Stimulated activated CD4-positive, alpha-beta T cell treated with anti-CD3 and anti-CD28 coated beads, Interleukin-4, amount 100 ng/mL, for 24 hours (primary cell): ENCODE data around the gene SLC25A26.
"Not testable (repeated sequence)": the region's sequence is repeated elsewhere in the genome, so short reads cannot be mapped to it uniquely, and the experiment has no call there.

Experiments used
- DNase-seq: peaks from one replicate; pipeline ENCODE4 v3.0.0-alpha.2; 2020

The SLC25A26 gene, protein sequence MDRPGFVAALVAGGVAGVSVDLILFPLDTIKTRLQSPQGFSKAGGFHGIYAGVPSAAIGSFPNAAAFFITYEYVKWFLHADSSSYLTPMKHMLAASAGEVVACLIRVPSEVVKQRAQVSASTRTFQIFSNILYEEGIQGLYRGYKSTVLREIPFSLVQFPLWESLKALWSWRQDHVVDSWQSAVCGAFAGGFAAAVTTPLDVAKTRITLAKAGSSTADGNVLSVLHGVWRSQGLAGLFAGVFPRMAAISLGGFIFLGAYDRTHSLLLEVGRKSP

DNA sequence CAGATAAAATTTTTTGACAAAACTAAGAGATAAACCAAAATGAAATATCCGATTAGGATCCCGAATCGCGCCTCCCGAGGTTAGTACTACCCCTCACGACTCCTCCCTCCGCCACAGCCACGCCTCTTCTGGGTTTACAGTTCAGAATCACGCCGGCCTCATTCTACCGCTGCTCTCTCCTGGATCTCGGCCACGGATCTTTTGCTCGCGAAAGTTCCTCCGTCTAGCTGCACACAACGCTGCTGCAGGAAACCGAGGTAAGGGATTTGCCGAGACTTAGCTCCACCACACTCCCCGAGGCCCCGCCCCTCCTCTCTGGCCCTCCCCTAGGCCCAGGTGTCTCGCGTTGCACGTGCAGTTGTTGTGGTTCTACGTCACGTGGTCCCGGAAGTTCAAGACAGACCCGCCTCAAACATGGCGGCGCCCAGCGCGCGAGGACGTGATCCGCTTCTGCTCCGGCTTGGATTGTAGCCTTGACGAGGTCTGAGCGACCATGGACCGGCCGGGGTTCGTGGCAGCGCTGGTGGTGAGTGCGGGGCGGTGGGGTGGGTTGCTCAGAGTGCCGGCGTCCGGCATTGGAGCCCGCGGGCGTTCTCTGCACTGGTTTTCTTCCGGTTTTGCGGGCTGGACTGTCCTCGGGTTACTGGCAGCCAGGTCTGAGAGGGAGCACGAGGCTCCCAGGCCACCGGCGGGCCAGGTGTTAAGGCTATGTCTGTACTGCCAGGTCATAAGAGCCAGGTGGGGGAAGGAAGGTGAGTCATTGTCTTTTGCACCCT is at the start of gene SLC25A26:
Gene SLC25A26, plus strand, starts transcription at position 400 of the 776 bp plus-strand sequence. Its CDS starts 94 bp downstream, at position 494.
- DNase-seq = peak; percentile 97

DNA sequence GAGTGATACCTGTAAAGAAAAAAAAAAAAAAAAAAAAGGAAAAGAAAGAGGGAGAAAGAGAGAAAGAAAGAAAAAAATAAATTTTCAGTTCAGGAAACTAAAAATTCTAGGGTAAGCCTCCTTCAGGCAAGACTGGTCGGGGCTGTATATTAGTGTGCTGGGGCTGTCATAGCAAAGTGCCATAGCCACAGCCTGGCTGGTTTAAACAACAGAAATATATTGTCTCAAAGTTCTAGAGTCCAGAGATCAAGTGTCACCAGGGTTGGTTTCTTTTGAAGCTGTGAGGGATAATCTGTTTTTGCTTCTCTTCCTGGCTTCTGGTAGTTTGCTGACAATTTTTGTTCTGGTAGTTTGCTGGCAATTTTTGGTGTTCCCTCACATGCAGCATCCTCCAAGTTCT is 48.4 kb upstream of the SLC25A26 start:
- no peak for DNase-seq

DNA sequence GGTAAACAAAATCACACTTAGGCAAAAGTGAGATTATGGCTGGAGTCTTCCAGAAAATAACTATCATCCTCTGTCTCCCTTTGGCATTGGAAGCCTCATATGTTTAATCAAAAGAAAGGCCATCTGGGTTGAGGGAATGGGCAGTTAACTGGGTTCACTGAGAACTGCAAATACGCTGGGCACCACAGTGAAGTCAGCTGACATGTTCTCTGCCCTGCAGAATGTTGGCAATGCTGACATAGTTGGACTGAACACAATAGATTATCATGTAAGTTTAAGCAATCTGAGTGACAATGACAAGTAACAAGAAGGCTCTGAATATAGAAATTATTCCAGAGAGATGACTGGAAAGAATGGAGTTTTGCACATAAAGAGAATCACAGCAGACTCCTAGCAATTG is 43.8 kb upstream of the SLC25A26 start:
- no peak for DNase-seq

DNA sequence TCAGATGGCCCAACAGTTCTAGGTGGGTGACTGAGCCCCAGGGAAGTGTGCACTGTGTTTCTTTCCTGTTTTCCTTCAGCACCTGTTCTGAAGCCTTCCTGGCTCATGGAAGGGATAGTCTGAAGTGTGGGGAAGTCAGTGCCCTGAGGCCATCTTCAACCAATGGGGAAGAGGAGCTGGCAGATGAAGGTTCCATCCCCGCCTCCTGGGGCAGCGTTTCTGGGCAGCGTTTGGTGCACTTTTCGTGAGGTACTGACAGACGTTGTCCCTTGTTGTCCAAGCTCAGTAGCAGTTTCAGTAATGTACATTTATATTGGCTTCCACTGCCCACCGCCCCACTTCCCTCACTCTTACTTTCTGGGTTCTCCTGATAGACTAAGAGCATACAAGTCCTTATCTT is 42.6 kb upstream of the SLC25A26 start:
- no peak for DNase-seq

DNA sequence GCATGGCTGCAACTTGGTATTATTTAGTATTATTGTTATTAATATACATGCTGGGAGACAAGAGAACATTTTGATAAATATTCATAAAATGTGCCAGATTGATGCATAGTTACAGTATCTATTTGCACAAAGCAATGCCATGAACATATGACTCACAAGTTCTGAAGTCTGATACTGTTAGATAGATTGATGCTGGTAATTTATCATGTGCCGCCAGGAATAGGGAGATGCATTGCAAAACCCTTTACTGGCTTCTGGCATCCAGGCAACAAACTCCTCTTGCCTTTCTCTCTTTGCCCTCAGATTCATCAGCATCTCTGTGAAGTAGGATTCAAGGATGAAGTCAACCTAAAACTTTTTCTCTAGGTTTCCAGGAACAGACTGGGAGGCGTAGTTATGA is 41.0 kb upstream of the SLC25A26 start:
- DNase-seq = no peak

DNA sequence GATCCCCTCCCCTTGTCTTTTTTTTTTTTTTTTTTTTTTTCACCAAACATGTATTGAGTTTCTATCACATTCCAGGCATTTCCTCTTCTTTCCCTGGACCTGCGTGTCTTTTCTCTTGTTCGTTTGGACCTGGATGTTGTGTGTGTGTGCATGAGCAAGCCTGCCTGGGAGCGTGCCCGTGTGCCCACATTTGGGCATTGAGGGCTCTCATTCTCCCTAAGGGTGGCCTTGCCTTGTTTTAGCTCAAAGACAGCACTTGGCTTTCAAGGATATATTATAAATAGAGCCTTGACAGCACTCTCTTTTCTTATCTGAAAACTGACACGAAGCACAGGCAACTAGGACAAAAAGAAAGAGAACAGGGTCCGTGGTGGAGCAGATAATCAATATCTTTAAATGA is 39.0 kb upstream of the SLC25A26 start:
- no peak for DNase-seq

DNA sequence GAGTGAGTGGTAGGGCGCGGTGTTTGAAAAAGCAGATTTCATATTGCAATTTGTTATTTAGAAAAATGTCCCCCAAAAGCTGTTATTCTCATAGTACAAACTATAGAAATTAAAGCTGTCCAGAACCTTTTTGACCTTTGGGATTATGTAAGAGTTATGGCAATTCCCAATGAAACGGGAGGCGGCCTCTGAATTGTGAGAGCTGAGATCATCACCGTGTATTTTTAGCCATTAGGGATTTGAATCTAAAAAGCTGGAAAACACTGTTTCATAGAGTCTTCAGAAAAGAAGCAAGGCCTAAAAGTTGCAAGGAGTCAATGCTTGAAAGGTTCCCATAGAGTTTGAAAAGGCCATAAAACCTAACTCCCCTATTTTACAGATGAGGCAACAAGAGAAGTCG is 38.6 kb upstream of the SLC25A26 start:
- no peak for DNase-seq

DNA sequence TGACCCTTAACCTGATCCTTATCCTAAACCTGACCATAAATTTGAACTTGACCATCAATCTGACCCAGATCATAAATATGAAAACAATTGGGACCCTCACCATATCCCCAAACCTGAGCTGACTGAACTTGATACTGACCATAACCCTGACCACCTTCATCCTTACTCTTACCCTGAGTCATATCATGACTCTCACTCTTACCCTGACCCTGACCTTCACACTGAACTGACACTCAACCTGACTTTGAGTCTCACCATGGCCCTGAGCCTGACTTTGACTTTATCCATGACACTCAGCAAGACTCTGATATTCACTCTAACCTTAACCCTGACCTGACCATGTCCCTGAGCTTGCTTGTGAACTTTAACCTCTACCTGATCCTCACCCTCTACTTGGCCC is 34.3 kb upstream of the SLC25A26 start:
- DNase-seq = no peak

DNA sequence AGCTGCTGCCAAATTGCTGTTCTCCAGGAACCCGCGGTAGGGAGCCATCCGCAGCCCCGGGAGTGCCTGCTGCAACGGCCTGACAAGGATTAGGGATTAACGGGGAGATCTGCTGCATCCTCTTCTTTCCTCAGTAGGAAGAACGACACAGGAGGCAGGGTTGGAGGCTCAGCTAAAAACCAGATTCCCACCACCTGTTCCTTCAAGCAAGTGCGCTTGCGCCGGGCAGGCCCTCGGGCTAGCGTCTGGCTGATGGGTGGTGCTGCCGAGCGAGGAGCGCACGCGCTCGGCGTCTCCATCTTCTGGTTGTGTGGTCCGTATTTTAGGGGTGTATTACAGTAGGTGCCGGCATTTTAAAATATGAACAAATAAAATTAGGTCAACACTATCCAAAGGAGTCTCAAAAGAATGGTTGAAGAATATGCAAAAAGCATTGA is 25.4 kb upstream of the SLC25A26 start:
- peak; percentile 8 for DNase-seq

DNA sequence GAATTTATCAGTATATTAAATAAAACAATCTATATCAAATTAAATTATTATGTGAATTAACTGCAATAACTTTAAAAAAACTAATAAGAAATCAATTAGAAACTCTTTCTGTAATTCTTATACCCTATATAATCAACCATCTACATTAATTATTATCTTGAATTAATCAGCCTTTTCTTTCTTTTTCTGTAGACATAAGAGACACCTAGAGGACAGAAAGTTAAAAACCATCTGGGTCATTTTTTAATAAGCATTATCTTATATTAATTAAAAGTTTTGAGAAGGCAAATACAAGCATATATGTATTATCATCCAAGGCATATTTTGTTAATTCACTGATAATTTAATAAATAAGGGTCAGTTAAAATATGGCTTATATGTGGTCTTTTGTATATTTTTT is 24.2 kb upstream of the SLC25A26 start:
- no peak for DNase-seq

DNA sequence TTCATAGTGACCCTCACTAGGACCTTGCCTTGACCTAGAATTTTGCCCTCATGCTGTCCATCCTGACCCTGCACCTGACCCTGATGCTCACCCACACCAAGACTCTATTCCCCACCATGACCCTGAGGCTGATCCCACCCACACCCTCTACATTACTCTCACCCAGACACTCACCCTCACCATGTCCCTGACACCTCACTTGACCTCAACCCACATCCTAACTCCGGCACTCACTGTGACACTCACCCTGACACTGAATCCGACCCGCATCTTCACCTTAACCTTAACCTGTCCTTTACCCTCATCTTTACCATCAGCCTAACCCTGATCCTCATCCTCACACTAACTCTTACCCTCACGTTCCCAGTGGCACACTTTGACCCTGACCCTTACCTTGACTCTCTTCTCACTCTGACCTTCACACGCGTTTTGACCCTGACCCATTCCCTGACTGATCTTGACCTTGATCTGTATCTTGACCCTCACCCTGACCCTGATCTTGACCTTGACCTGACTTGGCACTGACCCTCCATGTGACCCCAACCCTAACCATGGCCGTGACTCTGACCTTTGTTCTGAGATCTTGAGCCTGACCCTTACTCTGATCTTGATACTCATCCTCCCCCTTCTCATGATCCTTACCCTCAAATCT is 22.2 kb upstream of the SLC25A26 start:
- no peak for DNase-seq

DNA sequence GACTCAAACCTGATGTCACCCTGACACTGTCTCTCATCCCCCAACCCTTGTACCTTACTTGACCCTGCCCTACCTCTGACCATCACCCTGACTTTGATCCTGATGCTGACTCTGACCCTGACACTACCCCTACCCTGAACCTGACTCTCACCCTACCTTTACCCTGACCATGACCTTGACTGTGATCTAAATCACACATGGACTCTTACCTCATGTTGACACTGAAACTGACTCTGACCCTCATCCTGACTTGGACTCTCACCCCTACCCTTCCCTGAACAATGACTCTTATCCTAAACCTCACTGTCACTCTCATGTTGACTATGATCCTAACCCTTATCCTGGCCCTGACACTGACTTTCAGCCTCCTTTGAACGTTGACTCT is 21.7 kb upstream of the SLC25A26 start:
- no peak for DNase-seq

DNA sequence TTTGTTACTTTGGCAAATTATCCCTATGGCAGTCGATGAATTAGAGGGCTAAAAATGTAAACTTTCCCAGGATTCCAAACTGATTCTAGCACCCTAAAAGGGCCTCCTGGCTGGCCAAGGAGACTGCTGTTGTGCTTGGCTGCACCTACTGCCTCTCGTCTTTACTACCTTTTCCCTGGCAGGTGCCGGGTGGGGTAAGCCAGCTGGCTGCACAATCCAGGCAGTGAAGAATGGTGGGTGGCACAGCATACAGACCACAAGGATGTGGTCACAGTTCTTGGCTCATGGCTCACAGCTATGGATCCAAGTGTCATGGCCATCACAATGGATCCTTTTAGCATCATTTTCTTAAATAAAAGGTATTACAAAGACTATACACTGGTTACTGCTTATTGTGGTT is 20.7 kb upstream of the SLC25A26 start:
- no peak for DNase-seq

DNA sequence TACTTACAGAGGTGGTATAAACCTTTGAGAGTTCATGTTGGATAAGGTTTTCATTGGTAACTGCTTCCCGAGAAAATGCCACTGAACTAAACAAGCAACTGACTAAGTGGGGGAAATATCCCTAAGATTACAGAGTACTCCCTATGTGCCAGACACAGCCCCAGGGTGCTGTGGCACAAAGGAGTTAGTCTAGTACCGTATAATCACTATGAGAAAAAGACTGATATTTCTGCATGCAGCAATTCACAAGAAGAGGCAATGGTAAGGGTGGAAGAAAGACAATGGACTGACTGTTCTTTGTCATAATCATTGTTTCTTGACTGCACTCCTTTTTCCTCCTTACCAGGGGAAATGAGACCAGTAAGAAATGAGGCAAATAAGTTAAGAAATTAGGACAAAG is 20.0 kb upstream of the SLC25A26 start:
- DNase-seq = no peak

DNA sequence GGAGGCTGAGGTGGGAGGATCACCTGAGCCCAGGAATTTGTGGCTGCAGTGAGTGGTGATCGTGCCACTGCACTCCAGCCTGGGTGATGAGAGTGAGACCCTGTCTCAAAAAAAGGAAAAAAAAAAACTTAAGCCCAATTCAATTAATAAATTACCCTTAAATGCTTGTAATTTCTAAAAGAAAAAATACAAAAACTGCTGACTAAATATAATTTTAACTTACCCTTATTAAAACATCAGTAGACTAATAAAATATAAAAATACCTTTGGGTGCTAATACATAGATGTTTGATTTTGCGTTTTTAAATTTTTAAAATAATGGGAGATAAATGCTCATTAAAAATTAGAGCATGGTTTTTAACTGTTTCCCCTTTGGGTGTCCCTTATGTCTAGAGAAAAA is 17.5 kb upstream of the SLC25A26 start:
- DNase-seq = no peak

DNA sequence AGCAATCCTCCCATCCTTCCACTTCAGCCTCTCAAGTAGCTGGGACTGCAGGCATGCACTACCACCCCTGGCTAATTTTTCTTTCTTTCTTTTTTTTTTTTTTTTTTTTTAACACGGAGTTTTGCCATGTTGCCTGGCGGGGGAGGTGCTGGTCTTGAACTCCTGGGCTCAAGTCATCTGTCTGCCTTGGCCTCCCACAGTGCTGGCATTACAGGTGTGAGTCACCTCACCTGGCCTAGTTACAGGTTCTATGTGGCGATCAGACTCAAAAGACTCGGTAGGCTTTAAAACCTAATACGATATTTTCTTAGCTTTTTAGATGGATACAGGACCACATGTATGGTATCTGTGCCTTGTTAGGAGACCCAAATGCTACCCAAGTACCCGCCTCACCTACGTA is 14.0 kb upstream of the SLC25A26 start:
- no peak for DNase-seq

DNA sequence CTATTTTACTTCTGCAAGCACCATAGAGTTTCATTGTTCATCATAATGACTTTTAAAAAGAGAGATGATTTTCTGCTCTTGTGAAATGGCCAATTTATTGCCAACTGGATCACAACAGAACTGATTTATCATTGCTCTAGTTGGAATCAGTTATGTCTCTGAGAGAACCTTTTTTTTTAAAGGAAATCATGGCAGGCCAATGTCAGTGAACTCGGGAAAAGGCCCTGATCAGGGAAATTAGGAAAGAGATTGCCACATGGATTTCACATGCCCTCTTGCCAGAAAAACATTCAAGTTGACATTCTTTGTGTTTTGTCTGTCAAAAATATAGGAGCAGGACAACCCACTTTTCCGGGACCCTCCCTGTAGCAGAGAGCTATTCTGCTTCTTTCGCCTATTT is 12.6 kb upstream of the SLC25A26 start:
- DNase-seq = no peak

DNA sequence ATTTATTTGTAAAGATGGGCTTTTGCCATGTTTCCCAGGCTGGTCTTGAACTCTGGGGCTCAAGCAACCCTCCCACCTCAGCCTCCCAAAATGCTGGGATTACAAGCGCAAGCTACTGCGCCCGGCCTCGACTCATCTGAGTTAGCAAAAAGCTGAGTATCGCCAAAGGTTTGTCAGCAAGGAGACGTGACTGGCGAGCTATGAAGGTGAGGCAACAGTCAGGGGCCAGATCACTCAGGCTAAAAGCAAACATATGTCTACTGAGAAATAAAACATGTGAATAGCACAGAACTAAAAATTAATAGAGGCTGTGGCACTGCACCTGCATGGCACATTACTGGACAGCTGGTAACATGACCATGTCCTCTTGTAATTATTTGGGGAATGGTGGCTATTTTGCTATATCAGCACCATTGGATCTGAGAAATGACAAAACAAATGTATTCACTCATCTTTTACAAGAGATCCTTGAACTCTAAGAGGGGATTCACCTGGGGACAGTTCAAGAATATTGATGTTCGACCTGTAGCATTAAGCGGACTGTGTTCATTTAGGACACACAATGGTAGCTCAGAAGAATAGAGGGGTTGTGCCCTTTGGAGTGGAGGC is 10.0 kb upstream of the SLC25A26 start:
- no peak for DNase-seq

DNA sequence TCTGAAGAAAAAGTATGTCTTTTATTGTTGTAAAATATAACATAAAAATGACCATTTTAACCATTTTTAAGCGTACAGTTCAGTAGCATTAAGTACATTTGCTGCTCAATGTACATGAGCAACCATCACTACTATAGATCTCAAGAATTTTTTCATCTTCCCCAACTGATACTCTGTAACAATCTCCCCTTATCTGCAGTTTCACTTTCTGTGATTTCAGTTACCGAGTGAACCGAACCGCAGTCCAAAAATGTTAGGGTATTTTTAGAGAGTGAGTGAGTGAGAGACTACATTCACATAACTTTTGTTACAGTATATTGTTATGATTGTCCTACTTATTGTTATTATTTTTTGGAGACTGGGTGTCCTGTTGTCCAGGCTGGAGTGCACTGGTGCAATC is 9.0 kb upstream of the SLC25A26 start:
- DNase-seq = no peak

DNA sequence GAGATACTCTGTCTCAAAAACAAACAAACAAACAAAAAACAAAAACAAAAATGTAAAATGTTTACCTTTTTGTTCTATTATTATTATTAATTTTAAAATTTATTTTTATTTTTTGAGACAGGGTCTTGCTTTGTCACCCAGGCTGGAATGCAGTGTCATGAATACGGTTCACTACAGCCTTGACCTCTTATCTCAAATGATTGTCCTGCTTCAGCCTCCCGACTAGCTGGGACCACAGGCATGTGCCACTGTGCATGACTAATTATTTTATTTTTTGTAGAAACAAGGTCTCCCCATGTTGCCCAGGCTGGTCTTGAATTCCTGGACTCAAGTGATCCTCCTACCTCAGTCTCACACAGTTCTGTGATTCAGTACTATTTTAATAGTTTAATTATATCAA is 5.7 kb upstream of the SLC25A26 start:
- no peak for DNase-seq

DNA sequence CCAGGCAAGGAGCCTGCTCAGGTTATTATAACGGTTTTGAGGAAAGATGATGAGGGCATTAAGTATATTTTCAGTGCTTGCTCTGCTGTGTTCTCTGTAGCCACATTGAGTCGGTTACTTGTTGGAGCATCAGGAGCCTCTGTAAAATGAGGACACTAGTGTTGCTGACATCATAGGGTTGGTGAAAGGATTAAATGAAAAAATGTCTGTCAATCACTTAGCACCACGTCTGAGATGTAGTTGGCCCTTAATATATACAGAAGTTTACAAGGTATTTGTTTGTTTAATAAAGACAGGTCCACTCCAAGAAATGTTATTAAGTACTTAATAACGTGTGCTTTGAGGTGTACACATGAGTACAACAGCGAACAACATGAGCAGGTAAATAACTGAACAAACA is 735 bp upstream of the SLC25A26 start:
- DNase-seq = no peak

DNA sequence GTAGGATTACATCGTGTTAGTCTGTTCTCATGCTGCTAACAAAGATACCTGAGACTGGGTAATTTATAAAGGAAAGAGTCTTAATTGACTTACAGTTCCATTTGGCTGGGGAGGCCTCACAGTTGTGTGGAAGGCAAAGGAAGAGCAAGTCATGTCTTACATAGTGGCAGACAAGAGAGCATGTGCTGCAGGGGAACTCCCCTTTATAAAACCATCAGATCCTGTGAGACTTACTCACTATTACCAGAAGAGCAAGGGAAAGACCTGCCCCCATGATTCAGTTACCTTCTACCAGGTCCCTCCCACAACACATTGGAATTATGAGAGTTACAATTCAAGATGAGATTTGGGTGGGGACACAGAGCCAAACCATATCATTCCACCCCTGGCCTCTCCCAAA is 3.4 kb downstream of the SLC25A26 start:
- DNase-seq = peak; percentile 34

DNA sequence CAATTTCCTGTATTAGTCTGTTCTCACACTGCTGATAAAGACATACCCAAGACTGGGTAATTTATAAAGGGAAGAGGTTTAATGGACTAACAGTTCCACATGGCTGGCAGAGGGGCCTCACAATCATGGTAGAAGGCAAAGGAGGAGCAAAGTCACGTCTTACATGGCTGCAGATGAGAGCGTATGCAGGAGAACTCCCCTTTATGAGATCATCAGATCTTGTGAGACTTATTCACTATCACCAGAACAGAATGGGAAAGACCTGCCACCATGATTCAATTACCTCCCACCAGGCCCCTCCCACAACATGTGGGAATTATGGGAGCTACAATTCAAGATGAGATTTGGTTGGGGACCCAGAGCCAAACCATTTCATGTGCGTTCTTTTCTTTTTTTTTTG is 5.3 kb downstream of the SLC25A26 start:
- not testable (repeated sequence) for DNase-seq

DNA sequence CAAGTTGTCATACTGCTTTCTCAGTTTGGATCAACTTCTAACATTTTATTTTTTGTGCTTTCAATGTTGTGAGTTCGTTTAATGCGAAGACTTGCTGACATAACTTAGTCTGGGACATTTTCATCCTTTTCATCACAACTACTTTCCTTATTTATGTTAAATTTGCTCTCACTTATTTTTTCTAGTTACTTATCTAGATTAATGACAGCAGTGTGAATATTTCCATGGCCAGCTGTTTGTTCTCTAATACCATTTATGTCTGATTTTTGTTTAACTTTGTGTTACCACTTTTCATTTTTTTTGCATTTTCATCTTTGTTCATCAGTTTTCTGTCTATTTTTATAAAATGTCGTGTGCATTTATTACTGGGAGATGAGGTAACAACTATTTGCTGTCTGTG is 6.2 kb downstream of the SLC25A26 start:
- DNase-seq = no peak
